Measurements from ENCODE around the gene UMAD1.

The UMAD1 gene

GRCh38 chr7:7695111-7695817, 54.7 kb downstream of the UMAD1 start:
- DNase-seq, result peak; percentile 72

GRCh38 chr7:7696458-7697119, 56.0 kb downstream of the UMAD1 start:
- peak; percentile 96 for DNase-seq

GRCh38 chr7:7698930-7699329, 58.4 kb downstream of the UMAD1 start:
- DNase-seq, result no peak

GRCh38 chr7:7699380-7699779, 58.8 kb downstream of the UMAD1 start:
- DNase-seq, result no peak

GRCh38 chr7:7699970-7700369, 59.4 kb downstream of the UMAD1 start:
- no peak for DNase-seq

GRCh38 chr7:7701527-7701926, 61.0 kb downstream of the UMAD1 start:
- no peak for DNase-seq

- no peak for DNase-seq
Observed at GRCh38 chr7:7702826-7703225, 62.3 kb downstream of the UMAD1 start.

GRCh38 chr7:7703427-7703826, 62.9 kb downstream of the UMAD1 start:
- DNase-seq, result no peak

GRCh38 chr7:7704867-7705266, 64.3 kb downstream of the UMAD1 start:
- no peak for DNase-seq

GRCh38 chr7:7705318-7705717, 64.8 kb downstream of the UMAD1 start:
- DNase-seq, result no peak

GRCh38 chr7:7706101-7706511, 65.6 kb downstream of the UMAD1 start:
- no peak for DNase-seq

GRCh38 chr7:7706556-7707172, 66.1 kb downstream of the UMAD1 start:
- no peak for DNase-seq

- DNase-seq, result peak; percentile 59
Observed at GRCh38 chr7:7707246-7707645, 66.7 kb downstream of the UMAD1 start.

- peak; percentile 72 for DNase-seq
Observed at GRCh38 chr7:7707806-7708205, 67.3 kb downstream of the UMAD1 start.

- no peak for DNase-seq
Observed at GRCh38 chr7:7709291-7709690, 68.7 kb downstream of the UMAD1 start.

- no peak for DNase-seq
Observed at GRCh38 chr7:7710469-7710868, 69.9 kb downstream of the UMAD1 start.

- DNase-seq, result no peak
Observed at GRCh38 chr7:7713730-7714129, 73.2 kb downstream of the UMAD1 start.

- peak; percentile 84 for DNase-seq
Observed at GRCh38 chr7:7718492-7718891, 77.9 kb downstream of the UMAD1 start, which contains the start of gene RPA3. RPA3 (minus strand) TSS chr7:7718607; CDS start chr7:7640418, 78,189 bp downstream.

- DNase-seq, result peak; percentile 98
Observed at GRCh38 chr7:7719236-7719635, 78.7 kb downstream of the UMAD1 start.

GRCh38 chr7:7720193-7720592, 79.6 kb downstream of the UMAD1 start:
- peak; percentile 86 for DNase-seq

GRCh38 chr7:7720750-7721621, 80.4 kb downstream of the UMAD1 start:
- no peak for DNase-seq

- DNase-seq, result no peak
Observed at GRCh38 chr7:7731732-7732131, 91.2 kb downstream of the UMAD1 start.

Data from NCI-H446 treated with DMSO at 0.1 percent for 48 hours (cell line).